Measurements from ENCODE around the gene CARMIL1. TPM values are rescaled to one million over a fixed set of nuclear protein-coding genes. Genes with fewer than 3 reads are reported as not detected.

The CARMIL1 gene
- total and polyA plus RNA-seq, 4 experiments from 2014 or later: 0.08 to 3.5 (median 2.4) TPM

DNA sequence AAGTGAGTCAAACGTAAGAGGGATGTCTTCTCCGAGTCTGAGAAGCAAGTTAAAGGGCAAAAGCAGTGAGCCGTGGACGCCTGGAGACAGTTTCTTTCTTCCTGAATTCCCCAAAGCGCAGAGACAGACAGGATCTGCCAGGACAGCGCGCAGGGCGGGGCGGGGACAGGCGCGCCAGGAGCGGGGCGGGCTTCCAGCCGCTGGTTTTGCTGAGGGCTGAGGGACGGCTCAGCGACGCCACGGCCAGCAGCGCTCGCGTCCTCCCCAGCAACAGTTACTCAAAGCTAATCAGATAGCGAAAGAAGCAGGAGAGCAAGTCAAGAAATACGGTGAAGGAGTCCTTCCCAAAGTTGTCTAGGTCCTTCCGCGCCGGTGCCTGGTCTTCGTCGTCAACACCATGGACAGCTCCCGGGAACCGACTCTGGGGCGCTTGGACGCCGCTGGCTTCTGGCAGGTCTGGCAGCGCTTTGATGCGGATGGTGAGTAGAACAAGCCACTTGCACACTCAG, 372.9 kb downstream of the CARMIL1 start, which contains the start of gene SCGN:
SCGN (plus strand) TSS at position 209 of the 509 bp plus-strand sequence; CDS start at position 398, 189 bp downstream.
- no peak within 1 kb of the TSS for H3K4me3 ChIP-seq (ENCODE audit: low read length in 2 of 2)
- DNase-seq: peak in 4 of 5 donors; percentile 11 to 30 (median 18)
- no peaks in the 10 kb centered on the region for H3K4me1 ChIP-seq (ENCODE audit: insufficient read depth, low read length)
- H3K4me3 Mint-ChIP-seq: no peak within 1 kb of the TSS
- no peak within 1 kb of the TSS for H3K27ac Mint-ChIP-seq
- no peaks in the 10 kb centered on the region for H3K4me1 Mint-ChIP-seq
- CTCF ChIA-PET (ENCODE audit: partially characterized antibody): no interaction called here
- H3K27ac ChIP-seq (ENCODE audit: low read depth, low read length): no peak within 1 kb of the TSS
- H3K9me3 ChIP-seq (ENCODE audit: control insufficient read depth in 1 of 2, low read length in 2 of 2): no peaks in the 10 kb centered on the region
- POLR2A ChIA-PET (ENCODE audit: partially characterized antibody): no interaction called here
- no peaks in the 10 kb centered on the region for H3K36me3 ChIP-seq (ENCODE audit: insufficient read depth, low read length)
- H3K36me3 Mint-ChIP-seq: no peaks in the 10 kb centered on the region
- H3K27me3 ChIP-seq (ENCODE audit: insufficient read depth, low read length): peaks cover 7% of the 10 kb centered on the region
- intact Hi-C loops (cut with micrococcal nuclease): no loop called here
- peaks cover 37 to 49% of the 10 kb centered on the region in 2 donors for H3K27me3 Mint-ChIP-seq
- H3K9me3 Mint-ChIP-seq: peaks cover 0 to 7% (median under 1%) of the 10 kb centered on the region in 8 donors

- Mint-ChIP-seq H3K4me3 (no peak overlapping the region), H3K36me3 (no peaks in the 10 kb centered on the region), H3K27me3 (peaks cover 37 to 54% of the 10 kb centered on the region in 2 donors), H3K4me1 (no peaks in the 10 kb centered on the region), H3K9me3 (peaks cover 0 to 7% (median under 1%) of the 10 kb centered on the region in 8 donors), H3K27ac (no peak overlapping the region)
- Histone ChIP-seq H3K9me3 (ENCODE audit: control insufficient read depth in 1 of 2, low read length in 2 of 2) (no peaks in the 10 kb centered on the region), H3K27me3 (ENCODE audit: insufficient read depth, low read length) (peaks cover 7% of the 10 kb centered on the region), H3K27ac (ENCODE audit: low read depth, low read length) (no peak overlapping the region), H3K36me3 (ENCODE audit: insufficient read depth, low read length) (no peaks in the 10 kb centered on the region), H3K4me1 (ENCODE audit: insufficient read depth, low read length) (no peaks in the 10 kb centered on the region), H3K4me3 (ENCODE audit: low read length in 2 of 2) (no peak overlapping the region)
- ChIA-PET POLR2A (ENCODE audit: partially characterized antibody) (no interaction called here), CTCF (ENCODE audit: partially characterized antibody) (no interaction called here)
- no peak for DNase-seq
- intact Hi-C loops (cut with micrococcal nuclease): no loop called here
These were observed 376.5 kb downstream of the CARMIL1 start for GRCh38 chr6:25655723-25656122.

- intact Hi-C loops (cut with micrococcal nuclease): no loop called here
- H3K4me1 ChIP-seq (ENCODE audit: insufficient read depth, low read length): no peaks in the 10 kb centered on the region
- H3K27me3 ChIP-seq (ENCODE audit: insufficient read depth, low read length): no peaks in the 10 kb centered on the region
- POLR2A ChIA-PET (ENCODE audit: partially characterized antibody): no interaction called here
- CTCF ChIA-PET (ENCODE audit: partially characterized antibody): no interaction called here
- Mint-ChIP-seq H3K27ac (no peak overlapping the region), H3K27me3 (peaks cover 21 to 32% of the 10 kb centered on the region in 2 donors), H3K4me1 (no peaks in the 10 kb centered on the region), H3K9me3 (no peaks in the 10 kb centered on the region), H3K36me3 (no peaks in the 10 kb centered on the region), H3K4me3 (no peak overlapping the region)
- no peak for DNase-seq
- no peaks in the 10 kb centered on the region for H3K36me3 ChIP-seq (ENCODE audit: insufficient read depth, low read length)
- H3K9me3 ChIP-seq (ENCODE audit: control insufficient read depth in 1 of 2, low read length in 2 of 2): no peaks in the 10 kb centered on the region
- H3K4me3 ChIP-seq (ENCODE audit: low read length in 2 of 2): no peak overlapping the region
- no peak overlapping the region for H3K27ac ChIP-seq (ENCODE audit: low read depth, low read length)
These were observed 380.6 kb downstream of the CARMIL1 start for GRCh38 chr6:25659633-25660368.

GRCh38 chr6:25660512-25660911, 381.3 kb downstream of the CARMIL1 start:
- H3K4me1 ChIP-seq (ENCODE audit: insufficient read depth, low read length): no peaks in the 10 kb centered on the region
- H3K36me3 ChIP-seq (ENCODE audit: insufficient read depth, low read length): no peaks in the 10 kb centered on the region
- H3K27ac ChIP-seq (ENCODE audit: low read depth, low read length): no peak overlapping the region
- no peak overlapping the region for H3K4me3 Mint-ChIP-seq
- intact Hi-C loops (cut with micrococcal nuclease): no loop called here
- ChIA-PET POLR2A (ENCODE audit: partially characterized antibody) (no interaction called here), CTCF (ENCODE audit: partially characterized antibody) (no interaction called here)
- peaks cover 19 to 26% of the 10 kb centered on the region in 2 donors for H3K27me3 Mint-ChIP-seq
- no peaks in the 10 kb centered on the region for H3K9me3 Mint-ChIP-seq
- H3K9me3 ChIP-seq (ENCODE audit: control insufficient read depth in 1 of 2, low read length in 2 of 2): no peaks in the 10 kb centered on the region
- H3K4me3 ChIP-seq (ENCODE audit: low read length in 2 of 2): no peak overlapping the region
- DNase-seq: no peak
- no peak overlapping the region for H3K27ac Mint-ChIP-seq
- no peaks in the 10 kb centered on the region for H3K4me1 Mint-ChIP-seq
- no peaks in the 10 kb centered on the region for H3K36me3 Mint-ChIP-seq
- no peaks in the 10 kb centered on the region for H3K27me3 ChIP-seq (ENCODE audit: insufficient read depth, low read length)

GRCh38 chr6:25661129-25661779, 382.1 kb downstream of the CARMIL1 start:
- POLR2A ChIA-PET (ENCODE audit: partially characterized antibody): no interaction called here
- CTCF ChIA-PET (ENCODE audit: partially characterized antibody): no interaction called here
- no peaks in the 10 kb centered on the region for H3K4me1 Mint-ChIP-seq
- H3K27ac Mint-ChIP-seq: no peak overlapping the region
- H3K36me3 Mint-ChIP-seq: no peaks in the 10 kb centered on the region
- H3K27ac ChIP-seq (ENCODE audit: low read depth, low read length): no peak overlapping the region
- intact Hi-C loops (cut with micrococcal nuclease): no loop called here
- H3K9me3 ChIP-seq (ENCODE audit: control insufficient read depth in 1 of 2, low read length in 2 of 2): no peaks in the 10 kb centered on the region
- no peak overlapping the region for H3K4me3 ChIP-seq (ENCODE audit: low read length in 2 of 2)
- no peaks in the 10 kb centered on the region for H3K27me3 ChIP-seq (ENCODE audit: insufficient read depth, low read length)
- no peaks in the 10 kb centered on the region for H3K36me3 ChIP-seq (ENCODE audit: insufficient read depth, low read length)
- H3K27me3 Mint-ChIP-seq: peaks cover 19 to 26% of the 10 kb centered on the region in 2 donors
- no peaks in the 10 kb centered on the region for H3K9me3 Mint-ChIP-seq
- no peaks in the 10 kb centered on the region for H3K4me1 ChIP-seq (ENCODE audit: insufficient read depth, low read length)
- DNase-seq: no peak
- no peak overlapping the region for H3K4me3 Mint-ChIP-seq

- peaks cover 15 to 18% of the 10 kb centered on the region in 2 donors for H3K27me3 Mint-ChIP-seq
- no peak overlapping the region for H3K4me3 ChIP-seq (ENCODE audit: low read length in 2 of 2)
- ChIA-PET POLR2A (ENCODE audit: partially characterized antibody) (no interaction called here), CTCF (ENCODE audit: partially characterized antibody) (interaction anchor here (0.6 kb wide), 1 partner anchor 1853 kb away, joined by 3 read pairs; no protein-coding TSS in a partner anchor)
- DNase-seq: no peak
- H3K27ac Mint-ChIP-seq: no peak overlapping the region
- no peaks in the 10 kb centered on the region for H3K4me1 ChIP-seq (ENCODE audit: insufficient read depth, low read length)
- no peak overlapping the region for H3K4me3 Mint-ChIP-seq
- no peak overlapping the region for H3K27ac ChIP-seq (ENCODE audit: low read depth, low read length)
- intact Hi-C loops (cut with micrococcal nuclease): no loop called here
- no peaks in the 10 kb centered on the region for H3K9me3 ChIP-seq (ENCODE audit: control insufficient read depth in 1 of 2, low read length in 2 of 2)
- no peaks in the 10 kb centered on the region for H3K9me3 Mint-ChIP-seq
- no peaks in the 10 kb centered on the region for H3K36me3 ChIP-seq (ENCODE audit: insufficient read depth, low read length)
- H3K27me3 ChIP-seq (ENCODE audit: insufficient read depth, low read length): no peaks in the 10 kb centered on the region
- H3K4me1 Mint-ChIP-seq: no peaks in the 10 kb centered on the region
- H3K36me3 Mint-ChIP-seq: no peaks in the 10 kb centered on the region
These were observed 386.3 kb downstream of the CARMIL1 start for GRCh38 chr6:25665455-25665854.

DNA sequence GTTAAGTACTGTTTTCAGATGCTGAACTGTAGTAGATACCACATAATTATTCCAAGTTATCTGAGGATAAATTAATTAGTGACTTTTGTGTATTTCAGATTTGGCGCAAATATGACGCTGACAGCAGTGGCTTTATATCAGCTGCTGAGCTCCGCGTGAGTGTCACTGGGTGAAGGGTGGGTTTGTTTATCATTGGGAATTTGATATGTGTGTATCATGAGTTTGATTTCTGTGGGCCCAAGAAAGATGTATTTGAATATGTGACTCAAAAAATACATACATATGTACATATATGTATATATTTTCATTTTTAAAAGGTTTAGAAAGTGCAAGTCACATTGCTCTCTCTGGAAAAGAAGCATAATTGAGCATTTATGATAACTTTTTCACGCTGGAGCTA, 390.2 kb downstream of the CARMIL1 start:
- intact Hi-C loops (cut with micrococcal nuclease): no loop called here
- ChIA-PET POLR2A (ENCODE audit: partially characterized antibody) (no interaction called here), CTCF (ENCODE audit: partially characterized antibody) (no interaction called here)

More for the DNA sequence above, 390.2 kb downstream of the CARMIL1 start:
- Histone ChIP-seq H3K27ac (ENCODE audit: low read depth, low read length) (no peak overlapping the region), H3K4me1 (ENCODE audit: insufficient read depth, low read length) (no peaks in the 10 kb centered on the region), H3K9me3 (ENCODE audit: control insufficient read depth in 1 of 2, low read length in 2 of 2) (no peaks in the 10 kb centered on the region), H3K4me3 (ENCODE audit: low read length in 2 of 2) (no peak overlapping the region), H3K27me3 (ENCODE audit: insufficient read depth, low read length) (no peaks in the 10 kb centered on the region), H3K36me3 (ENCODE audit: insufficient read depth, low read length) (no peaks in the 10 kb centered on the region)
- H3K9me3 Mint-ChIP-seq: no peaks in the 10 kb centered on the region
- no peak overlapping the region for H3K27ac Mint-ChIP-seq
- peaks cover 12 to 16% of the 10 kb centered on the region in 2 donors for H3K27me3 Mint-ChIP-seq
- H3K4me3 Mint-ChIP-seq: no peak overlapping the region
- no peak for DNase-seq
- no peaks in the 10 kb centered on the region for H3K36me3 Mint-ChIP-seq
- no peaks in the 10 kb centered on the region for H3K4me1 Mint-ChIP-seq
